Karpas-422 (cell line): Measurements from ENCODE around the gene RAB20. TPM values are rescaled to one million over a fixed set of nuclear protein-coding genes. Genes with fewer than 3 reads are reported as not detected.
A peak's percentile ranks its signal among the peaks of the same experiment; 100 is the strongest.

Experiments used
- DNase-seq: peaks from one replicate; pipeline ENCODE4 v3.0.0-alpha.2; 2015
- H2AFZ ChIP-seq: fragments of 200-600 bp; sonication (generic); 2 replicates; pipeline ENCODE4 v1.6.1; 2014; ENCODE audit warnings: antibody characterized with exemption, low read length, mixed read lengths
- H3K27ac ChIP-seq: fragments of 200-600 bp; sonication (generic); 2 replicates; pipeline ENCODE4 v1.5.1; 2014; ENCODE audit warnings: mild to moderate bottlenecking, low read length, moderate library complexity
- H3K27me3 ChIP-seq: fragments of 200-600 bp; sonication (generic); 2 replicates; pipeline ENCODE4 v1.6.1; 2014; ENCODE audit warnings: low read length, mixed read lengths
- H3K36me3 ChIP-seq: fragments of 200-600 bp; sonication (generic); 2 replicates; pipeline ENCODE4 v1.6.1; 2014; ENCODE audit warnings: low read length, mixed read lengths; ENCODE audit not compliant: insufficient read depth
- H3K4me1 ChIP-seq: fragments of 200-600 bp; sonication (generic); 2 replicates; pipeline ENCODE4 v1.6.1; 2014; ENCODE audit warnings: mild to moderate bottlenecking, low read length, mixed read lengths
- H3K4me2 ChIP-seq: fragments of 200-600 bp; sonication (generic); 2 replicates; pipeline ENCODE4 v1.6.1; 2014; ENCODE audit warnings: low read length, low read depth, mild to moderate bottlenecking; ENCODE audit not compliant: poor library complexity, severe bottlenecking
- H3K4me3 ChIP-seq: fragments of 200-600 bp; sonication (generic); 2 replicates; pipeline ENCODE4 v1.5.1; 2014; ENCODE audit warnings: mild to moderate bottlenecking, antibody characterized with exemption, low read length, mixed read lengths
- H3K79me2 ChIP-seq: fragments of 200-600 bp; sonication (generic); 2 replicates; pipeline ENCODE4 v1.6.1; 2014; ENCODE audit warnings: mild to moderate bottlenecking, low read length, mixed read lengths
- H3K9ac ChIP-seq: fragments of 200-600 bp; sonication (generic); 2 replicates; pipeline ENCODE4 v1.6.0; 2014; ENCODE audit warnings: low read length
- H3K9me2 ChIP-seq: fragments of 200-600 bp; sonication (generic), shearing (Covaris generic); replicated peaks from 2 replicates; pipeline ENCODE4 v1.6.0; 2014; ENCODE audit warnings: mild to moderate bottlenecking, low read length, moderate library complexity; ENCODE audit not compliant: insufficient read depth
- H3K9me3 ChIP-seq: fragments of 300-700, 200-600 bp; sonication (generic); 2 replicates; pipeline ENCODE4 v1.6.1; 2014; ENCODE audit warnings: low read length, mixed read lengths
- H4K20me1 ChIP-seq: fragments of 200-600 bp; sonication (generic); 2 replicates; pipeline ENCODE4 v1.6.1; 2014; ENCODE audit warnings: mild to moderate bottlenecking, antibody characterized with exemption, low read length, low read depth; ENCODE audit not compliant: insufficient read depth
- total RNA-seq: library from RNA; depleted of rRNA; stranded (reverse); fragments of >200 nt; shearing (Covaris generic); gene quantifications from 2 replicates; pipeline ENCODE4 v1.2.3, GENCODE V29; 2014; ENCODE audit warnings: low replicate concordance

Gene RAB20
- total RNA-seq, 1 experiment from 2014 or later: not detected

GRCh38 chr13:110555601-110556223 lies 5.8 kb downstream of the RAB20 start:
- peaks cover 3% of the 10 kb centered on the region for H3K4me1 ChIP-seq
- no peaks in the 10 kb centered on the region for H3K9me2 ChIP-seq
- H3K27ac ChIP-seq: no peak overlapping the region
- no peak overlapping the region for H3K4me2 ChIP-seq
- no peak for DNase-seq
- H2AFZ ChIP-seq: no peak overlapping the region
- no peaks in the 10 kb centered on the region for H4K20me1 ChIP-seq
- no peaks in the 10 kb centered on the region for H3K79me2 ChIP-seq
- no peak overlapping the region for H3K9ac ChIP-seq
- H3K9me3 ChIP-seq: no peaks in the 10 kb centered on the region
- no peaks in the 10 kb centered on the region for H3K27me3 ChIP-seq
- H3K36me3 ChIP-seq: no peaks in the 10 kb centered on the region
- H3K4me3 ChIP-seq: no peak overlapping the region

- no peak overlapping the region for H3K27ac ChIP-seq
- no peaks in the 10 kb centered on the region for H3K27me3 ChIP-seq
- peaks cover 3% of the 10 kb centered on the region for H3K4me1 ChIP-seq
- no peaks in the 10 kb centered on the region for H3K36me3 ChIP-seq
- no peaks in the 10 kb centered on the region for H4K20me1 ChIP-seq
- DNase-seq: no peak
- H3K9me2 ChIP-seq: no peaks in the 10 kb centered on the region
- H3K79me2 ChIP-seq: no peaks in the 10 kb centered on the region
- H3K9me3 ChIP-seq: no peaks in the 10 kb centered on the region
- H3K4me2 ChIP-seq: no peak overlapping the region
- no peak overlapping the region for H3K4me3 ChIP-seq
- H3K9ac ChIP-seq: no peak overlapping the region
- no peak overlapping the region for H2AFZ ChIP-seq
These were observed 6.6 kb downstream of the RAB20 start for GRCh38 chr13:110554946-110555345.

GRCh38 chr13:110554227-110554836 lies 7.2 kb downstream of the RAB20 start:
- no peak overlapping the region for H3K27ac ChIP-seq
- no peak overlapping the region for H3K4me2 ChIP-seq
- H3K4me3 ChIP-seq: no peak overlapping the region
- H3K9me2 ChIP-seq: no peaks in the 10 kb centered on the region
- no peak overlapping the region for H2AFZ ChIP-seq
- no peaks in the 10 kb centered on the region for H3K9me3 ChIP-seq
- peaks cover 3% of the 10 kb centered on the region for H3K4me1 ChIP-seq
- no peak for DNase-seq
- H3K36me3 ChIP-seq: no peaks in the 10 kb centered on the region
- H3K79me2 ChIP-seq: no peaks in the 10 kb centered on the region
- no peaks in the 10 kb centered on the region for H4K20me1 ChIP-seq
- no peaks in the 10 kb centered on the region for H3K27me3 ChIP-seq
- no peak overlapping the region for H3K9ac ChIP-seq

- Histone ChIP-seq H3K9ac (no peak overlapping the region), H2AFZ (no peak overlapping the region), H3K9me3 (no peaks in the 10 kb centered on the region), H3K79me2 (no peaks in the 10 kb centered on the region), H3K4me2 (no peak overlapping the region), H3K4me3 (no peak overlapping the region), H3K27me3 (no peaks in the 10 kb centered on the region), H3K9me2 (no peaks in the 10 kb centered on the region), H4K20me1 (no peaks in the 10 kb centered on the region), H3K36me3 (no peaks in the 10 kb centered on the region), H3K27ac (no peak overlapping the region), H3K4me1 (peaks cover 3% of the 10 kb centered on the region)
- peak; percentile 49 for DNase-seq
These were observed 8.1 kb downstream of the RAB20 start for GRCh38 chr13:110553417-110553816.

GRCh38 chr13:110552767-110553166 lies 8.8 kb downstream of the RAB20 start:
- Histone ChIP-seq H2AFZ (no peak overlapping the region), H3K9me2 (no peaks in the 10 kb centered on the region), H3K9ac (no peak overlapping the region), H3K9me3 (no peaks in the 10 kb centered on the region), H3K4me2 (no peak overlapping the region), H3K4me3 (no peak overlapping the region), H3K27ac (no peak overlapping the region), H4K20me1 (no peaks in the 10 kb centered on the region), H3K4me1 (peaks cover 3% of the 10 kb centered on the region), H3K36me3 (no peaks in the 10 kb centered on the region), H3K79me2 (no peaks in the 10 kb centered on the region), H3K27me3 (no peaks in the 10 kb centered on the region)
- no peak for DNase-seq

GRCh38 chr13:110551284-110551683 lies 10.2 kb downstream of the RAB20 start:
- no peak for DNase-seq
- Histone ChIP-seq H3K4me1 (peaks cover 3% of the 10 kb centered on the region), H3K9me3 (no peaks in the 10 kb centered on the region), H3K27ac (no peak overlapping the region), H3K4me3 (no peak overlapping the region), H3K9ac (no peak overlapping the region), H3K4me2 (no peak overlapping the region), H2AFZ (no peak overlapping the region), H3K79me2 (no peaks in the 10 kb centered on the region), H4K20me1 (no peaks in the 10 kb centered on the region), H3K36me3 (no peaks in the 10 kb centered on the region), H3K27me3 (no peaks in the 10 kb centered on the region), H3K9me2 (no peaks in the 10 kb centered on the region)

- no peak for DNase-seq
- Histone ChIP-seq H3K4me2 (no peak overlapping the region), H3K27me3 (no peaks in the 10 kb centered on the region), H3K4me3 (no peak overlapping the region), H3K4me1 (no peaks in the 10 kb centered on the region), H3K79me2 (no peaks in the 10 kb centered on the region), H4K20me1 (no peaks in the 10 kb centered on the region), H3K27ac (no peak overlapping the region), H3K36me3 (no peaks in the 10 kb centered on the region), H2AFZ (no peak overlapping the region), H3K9me3 (no peaks in the 10 kb centered on the region), H3K9ac (no peak overlapping the region), H3K9me2 (no peaks in the 10 kb centered on the region)
These were observed 11.7 kb downstream of the RAB20 start for GRCh38 chr13:110549795-110550160.

- Histone ChIP-seq H3K27me3 (no peaks in the 10 kb centered on the region), H3K27ac (no peak overlapping the region), H2AFZ (no peak overlapping the region), H3K9me3 (no peaks in the 10 kb centered on the region), H4K20me1 (no peaks in the 10 kb centered on the region), H3K79me2 (no peaks in the 10 kb centered on the region), H3K4me1 (no peaks in the 10 kb centered on the region), H3K36me3 (no peaks in the 10 kb centered on the region), H3K9me2 (no peaks in the 10 kb centered on the region), H3K4me2 (no peak overlapping the region), H3K9ac (no peak overlapping the region), H3K4me3 (no peak overlapping the region)
- DNase-seq: no peak
These were observed 12.4 kb downstream of the RAB20 start for GRCh38 chr13:110548891-110549794.
